Measurements from ENCODE around the gene IRX3. TPM values are rescaled to one million over a fixed set of nuclear protein-coding genes. Genes with fewer than 3 reads are reported as not detected.
"Not testable (repeated sequence)": the region's sequence is repeated elsewhere in the genome, so short reads cannot be mapped to it uniquely, and the experiment has no call there.

The IRX3 gene
- total RNA-seq, 1 donor from 2014 or later = 0.43 TPM

GRCh38 chr16:54275956-54276355, 10.6 kb downstream of the IRX3 start:
- no peak for DNase-seq (ENCODE audit: low spot score)

- DNase-seq (ENCODE audit: low spot score) = no peak
Measured at GRCh38 chr16:54273566-54273965, 13.0 kb downstream of the IRX3 start.

- no peak for DNase-seq (ENCODE audit: low spot score)
Measured at GRCh38 chr16:54270711-54271110, 15.9 kb downstream of the IRX3 start.

GRCh38 chr16:54269461-54269860, 17.1 kb downstream of the IRX3 start:
- DNase-seq (ENCODE audit: low spot score) = no peak

DNA sequence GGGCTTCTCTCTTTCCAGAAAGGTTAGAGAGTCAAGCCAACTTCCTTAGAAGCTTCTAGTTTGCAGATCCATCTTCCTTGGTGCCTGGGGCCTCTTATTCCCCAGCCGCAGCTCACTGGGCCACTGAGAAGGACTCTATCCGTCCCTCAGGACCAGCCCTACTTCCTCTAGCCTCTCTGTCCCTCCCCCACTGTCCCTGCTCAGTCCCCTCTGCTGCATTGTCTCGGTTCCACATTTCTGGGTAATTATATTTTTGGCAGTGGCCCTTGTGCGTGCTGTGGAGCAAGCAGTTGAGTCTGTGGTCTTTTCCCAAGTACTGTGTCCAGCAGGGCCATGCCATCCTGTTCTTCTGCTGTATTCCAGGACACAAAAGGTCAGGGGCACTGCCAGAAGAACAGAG, 17.8 kb downstream of the IRX3 start:
- no peak for DNase-seq (ENCODE audit: low spot score)

DNA sequence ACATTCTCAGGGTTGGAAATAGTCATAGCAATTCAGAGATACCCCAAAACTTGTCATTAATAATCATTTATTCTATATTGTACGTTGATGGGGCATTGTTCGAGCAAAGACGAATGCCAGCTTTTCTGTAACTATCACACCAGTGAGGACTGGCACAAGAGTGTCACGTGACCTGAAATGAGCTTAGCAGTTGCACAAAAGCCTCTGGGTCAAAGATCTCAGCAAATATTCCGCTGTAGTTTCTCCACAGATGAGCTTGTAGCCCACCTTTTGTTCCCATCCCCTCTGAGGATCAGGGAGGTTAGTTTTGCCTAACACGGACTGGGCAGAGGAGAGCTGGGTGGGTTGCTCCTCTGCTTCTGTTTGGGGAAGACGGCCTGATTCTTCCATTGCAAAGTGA, 18.2 kb downstream of the IRX3 start:
- no peak for DNase-seq (ENCODE audit: low spot score)

GRCh38 chr16:54266363-54266955, 20.1 kb downstream of the IRX3 start:
- DNase-seq (ENCODE audit: low spot score) = no peak

DNA sequence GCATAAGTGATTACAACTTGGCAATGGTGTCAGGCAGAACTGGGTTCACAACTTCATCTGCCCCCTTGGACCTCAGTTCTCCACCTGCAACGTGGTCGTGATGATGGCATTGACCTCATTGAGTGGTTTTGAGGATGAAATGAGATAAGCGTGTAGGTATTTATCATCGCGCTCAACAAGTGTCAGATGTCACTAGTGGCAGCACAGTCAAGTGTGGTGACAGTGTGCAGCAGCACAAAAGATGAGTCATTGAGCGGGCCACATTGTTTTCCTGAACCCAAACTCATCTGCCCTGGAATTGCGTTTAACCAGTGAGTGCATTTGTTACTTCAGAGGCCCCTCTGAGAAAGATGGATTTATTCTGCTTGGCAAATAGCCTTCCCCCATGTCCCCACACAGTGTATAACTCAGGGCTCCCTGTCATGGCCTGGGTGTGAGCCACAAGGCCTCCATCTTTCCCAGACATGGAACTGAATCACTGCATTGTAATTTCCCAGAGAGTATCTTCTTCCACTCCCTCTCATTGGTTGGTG, 20.9 kb downstream of the IRX3 start:
- DNase-seq (ENCODE audit: low spot score) = no peak

DNA sequence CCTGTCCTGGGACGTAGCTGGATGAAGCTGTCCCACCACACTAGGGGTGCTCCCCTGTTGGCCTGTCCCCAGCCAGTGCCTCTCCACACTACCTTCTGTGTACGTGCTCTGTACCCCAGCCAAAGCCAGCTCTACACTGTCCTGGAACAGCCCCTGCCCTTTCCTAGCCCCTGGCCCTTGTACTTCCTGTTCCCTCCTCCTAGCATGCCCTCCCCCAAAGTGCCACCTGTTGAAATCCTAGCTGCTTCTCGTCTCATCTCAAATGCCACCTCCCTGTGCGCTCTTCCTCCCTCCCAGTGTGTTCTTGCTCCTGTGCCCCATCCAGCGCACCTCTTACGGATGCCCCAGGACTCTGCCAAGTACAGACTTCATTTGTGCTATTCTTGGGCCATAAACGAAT, 33.5 kb downstream of the IRX3 start:
- no peak for DNase-seq (ENCODE audit: low spot score)

DNA sequence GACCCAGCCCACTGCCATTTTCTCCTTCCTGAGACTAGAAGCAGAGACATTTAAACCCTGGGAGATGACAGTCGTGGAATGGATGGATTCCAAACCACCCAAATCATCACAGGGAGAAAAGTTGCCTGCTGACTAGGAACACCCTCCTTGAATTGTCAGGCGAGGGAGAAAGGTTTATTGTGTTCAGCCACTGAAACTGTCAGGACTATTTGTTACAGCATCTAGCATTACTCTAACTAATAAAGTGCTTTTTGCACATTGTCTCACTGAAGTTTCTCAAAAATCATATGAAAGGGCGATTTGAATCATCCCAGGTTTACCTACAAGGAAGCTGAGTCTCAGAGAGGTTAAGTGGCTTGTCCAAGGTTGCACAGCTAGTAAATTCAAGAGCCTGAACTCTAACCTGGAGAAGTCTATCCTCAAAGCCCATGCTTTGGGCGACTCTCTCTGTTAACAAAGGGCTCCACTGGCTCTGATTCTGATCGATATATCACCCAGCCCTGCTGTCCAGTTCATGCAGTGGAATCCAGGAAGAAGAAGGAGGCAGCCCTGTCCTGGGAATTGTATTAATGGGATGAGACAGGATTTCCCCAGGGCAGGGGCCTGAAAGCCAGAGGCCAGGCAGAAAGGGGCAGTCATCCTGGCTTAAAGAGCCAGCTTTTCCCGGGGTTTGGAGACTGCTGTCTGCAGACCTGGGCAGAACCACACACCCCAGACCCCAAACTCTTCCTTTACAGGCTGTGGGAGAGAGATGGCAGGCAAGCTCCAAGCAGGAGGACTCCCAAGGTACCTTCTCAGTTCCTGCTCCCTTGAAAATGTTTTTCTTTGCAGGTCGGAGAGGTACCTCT, 37.5 kb downstream of the IRX3 start:
- no peak for DNase-seq (ENCODE audit: low spot score)

DNA sequence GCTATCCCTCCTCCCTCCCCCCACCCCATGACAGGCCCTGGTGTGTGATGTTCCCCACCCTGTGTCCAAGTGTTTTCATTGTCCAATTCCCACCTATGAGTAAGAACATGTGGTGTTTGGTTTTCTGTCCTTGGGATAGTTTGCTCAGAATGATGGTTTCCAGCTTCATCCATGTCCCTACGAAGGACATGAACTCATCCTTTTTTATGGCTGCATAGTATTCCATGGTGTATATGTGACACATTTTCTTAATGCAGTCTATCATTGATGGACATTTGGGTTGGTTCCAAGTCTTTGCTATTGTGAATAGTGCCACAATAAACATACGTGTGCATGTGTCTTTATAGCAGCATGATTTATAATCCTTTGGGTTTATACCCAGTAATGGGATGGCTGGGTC, 38.9 kb downstream of the IRX3 start:
- not testable (repeated sequence) for DNase-seq (ENCODE audit: low spot score)

GRCh38 chr16:54246454-54246821, 40.1 kb downstream of the IRX3 start:
- no peak for DNase-seq (ENCODE audit: low spot score)

DNA sequence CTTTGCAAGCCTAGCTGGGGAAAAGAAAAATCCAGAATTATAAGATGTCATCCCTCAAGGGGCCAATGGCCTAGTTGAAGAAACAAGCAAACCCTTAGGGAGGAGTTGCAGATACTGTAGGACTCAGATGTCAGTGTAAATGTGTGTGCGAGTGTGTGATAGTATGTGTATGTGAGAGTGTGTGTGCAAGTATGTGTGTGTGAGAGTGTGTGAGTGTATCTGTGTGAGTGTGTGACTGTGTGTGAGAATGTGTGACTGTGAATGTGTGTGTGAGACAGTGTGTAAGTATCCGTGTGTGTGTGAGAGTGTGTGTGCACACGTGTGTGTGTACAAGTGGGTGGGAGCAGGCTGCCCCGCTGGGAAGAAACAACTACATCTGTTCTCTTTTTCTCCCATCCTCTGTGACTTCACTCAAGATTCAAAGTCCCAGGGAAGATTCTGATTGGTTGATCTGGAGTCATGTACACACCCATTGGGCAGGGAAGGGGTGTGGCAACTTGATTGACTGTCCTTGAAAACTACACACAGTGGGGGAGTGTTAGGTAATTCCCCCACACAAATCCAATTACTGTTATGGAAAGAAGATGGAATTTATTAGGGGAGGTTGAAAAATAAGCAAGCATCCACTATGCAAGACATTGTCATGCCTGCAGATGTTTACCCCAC, 40.7 kb downstream of the IRX3 start:
- DNase-seq (ENCODE audit: low spot score) = no peak

GRCh38 chr16:54244061-54244886, 42.3 kb downstream of the IRX3 start:
- DNase-seq (ENCODE audit: low spot score) = no peak

DNA sequence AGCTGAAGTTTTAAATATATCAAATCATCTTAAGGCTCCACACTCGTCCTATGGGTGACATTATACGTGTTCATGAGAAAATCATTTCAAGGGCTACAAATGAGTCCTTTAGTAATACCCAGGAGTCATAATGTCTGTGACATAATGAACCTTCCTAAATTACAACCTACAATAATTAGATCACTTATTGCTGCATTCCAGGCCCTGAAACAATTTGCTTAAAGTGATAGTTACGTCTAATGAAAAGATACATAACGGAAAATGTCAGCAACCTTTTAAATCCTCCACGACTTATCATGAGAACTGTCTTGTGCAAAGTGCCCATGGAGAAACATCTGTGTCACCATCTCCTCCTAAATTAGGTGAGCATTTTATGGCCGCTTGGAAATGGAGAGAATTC, 43.4 kb downstream of the IRX3 start:
- no peak for DNase-seq (ENCODE audit: low spot score)

DNA sequence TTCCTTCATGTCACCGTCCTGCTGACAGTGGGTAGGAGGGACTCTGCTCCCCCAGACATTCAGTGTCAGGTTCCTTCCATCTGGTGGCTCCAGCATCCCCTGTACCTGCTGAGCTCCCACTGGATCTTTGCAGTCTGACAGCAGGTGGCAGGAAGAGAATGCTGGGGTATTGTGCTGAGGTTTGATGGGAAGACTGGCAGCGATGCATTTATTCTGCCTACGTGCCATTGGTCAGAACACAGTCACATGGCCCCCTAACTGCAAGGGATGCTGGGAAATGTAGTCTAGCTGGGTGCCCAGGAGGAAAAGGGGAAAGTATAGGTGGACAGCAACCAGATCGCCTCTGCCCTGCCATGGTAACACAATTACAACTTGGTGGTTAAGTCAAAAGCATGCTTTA, 44.4 kb downstream of the IRX3 start:
- DNase-seq (ENCODE audit: low spot score) = no peak

DNA sequence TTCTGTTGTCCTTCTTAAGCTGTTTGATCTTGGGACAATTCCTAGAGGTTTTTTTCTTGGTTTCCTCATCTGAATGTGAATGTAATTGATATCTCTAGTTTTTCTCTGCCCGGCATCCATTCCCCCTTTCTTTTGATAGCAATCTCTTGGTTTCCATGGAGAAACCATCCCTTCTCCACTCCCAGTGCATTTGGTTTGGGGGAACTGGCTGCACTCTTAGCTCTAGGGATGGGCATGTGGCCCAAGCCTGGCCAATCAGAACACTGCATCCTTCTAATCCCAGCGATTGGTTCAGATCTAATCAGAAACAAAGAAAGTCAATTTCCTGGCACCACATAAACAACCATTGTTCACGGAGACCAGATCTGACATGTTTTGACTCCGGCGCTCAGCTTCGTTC, 45.1 kb downstream of the IRX3 start:
- DNase-seq (ENCODE audit: low spot score) = no peak

DNA sequence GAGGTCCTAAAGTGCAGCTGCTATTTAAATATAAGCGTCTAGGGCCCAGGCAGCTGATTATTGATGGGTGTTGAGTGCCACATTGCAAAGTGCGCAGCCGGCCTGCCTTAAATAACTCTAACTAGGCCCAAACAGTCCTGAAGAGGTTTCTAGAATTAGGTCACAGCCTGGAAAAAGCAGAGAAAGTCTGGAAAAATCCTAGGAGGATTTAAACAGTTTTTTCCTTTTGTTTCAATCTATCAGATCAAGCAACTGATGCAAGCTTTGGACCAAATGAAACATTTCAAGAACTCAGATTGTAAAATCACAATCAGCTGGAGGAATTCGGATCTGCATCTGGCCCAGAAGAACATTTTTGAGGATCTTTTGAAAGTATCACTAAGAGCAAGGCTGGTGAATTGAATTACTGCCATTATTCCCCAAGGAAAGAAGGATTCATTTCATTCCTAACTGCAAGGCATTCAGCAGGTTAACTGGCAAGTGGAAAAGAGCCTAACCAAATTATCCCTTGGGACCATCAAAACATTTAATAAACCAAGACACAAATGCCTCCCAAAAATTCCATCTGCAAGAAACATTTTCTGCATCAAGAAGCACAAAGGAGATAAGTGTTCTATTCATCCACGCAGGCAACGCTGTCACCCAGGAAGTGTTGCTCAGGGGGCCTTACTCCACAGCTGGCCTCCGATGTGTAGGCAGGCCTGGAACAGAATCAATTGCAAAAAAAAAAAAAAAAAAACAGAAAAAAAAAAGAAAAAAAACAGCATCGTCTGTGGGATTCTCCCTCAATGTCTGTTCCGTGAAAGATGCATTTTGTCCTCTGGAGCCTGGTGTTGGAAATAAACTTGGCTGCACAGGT, 46.1 kb downstream of the IRX3 start:
- no peak for DNase-seq (ENCODE audit: low spot score)

- DNase-seq (ENCODE audit: low spot score) = no peak
Measured at GRCh38 chr16:54239456-54239855, 47.1 kb downstream of the IRX3 start.

- no peak for DNase-seq (ENCODE audit: low spot score)
Measured at GRCh38 chr16:54236773-54237172, 49.8 kb downstream of the IRX3 start.

GRCh38 chr16:54233615-54234014, 53.0 kb downstream of the IRX3 start:
- DNase-seq (ENCODE audit: low spot score) = no peak
